Caco-2 (cell line): ENCODE data around the gene DOK7. TPM values are rescaled to one million over a fixed set of nuclear protein-coding genes. Genes with fewer than 3 reads are reported as not detected.

ENCODE experiments used
- BruUV-seq: library from RNA; stranded (reverse); fragments of 400-500 nt; replicated peaks from 2 replicates; lab custom pipeline; 2021; lab: Mats Ljungman, UMichigan
- CTCF ChIA-PET: fragments of 300-600 bp; sonication (Branson Sonifier 250); formaldehyde crosslinking; loops from one replicate; lab custom pipeline; 2022; ENCODE audit warnings: antibody characterized with exemption; lab: Charles Lee
- POLR2A ChIA-PET: fragments of 300-600 bp; sonication (Branson Sonifier 250); formaldehyde crosslinking; loops from one replicate; lab custom pipeline; 2022; ENCODE audit warnings: antibody characterized with exemption; lab: Charles Lee
- DNase-seq, 2 experiments: peaks; one replicate each; pipeline versions ENCODE4 v3.0.0 to v3.0.0-alpha.2; 2020 to 2022
- H3K27me3 ChIP-seq: replicated peaks from 2 replicates; pipeline ENCODE4 v1.6.0; 2011; ENCODE audit warnings: low read length; ENCODE audit not compliant: control insufficient read depth, insufficient read depth
- H3K36me3 ChIP-seq: 2 replicates; pipeline ENCODE4 v1.5.1; 2011; ENCODE audit warnings: low read length; ENCODE audit not compliant: control insufficient read depth, insufficient read depth
- H3K4me1 ChIP-seq: fragments of 250-450 bp; sonication (Bioruptor Pico); 2 replicates; pipeline ENCODE4 v1.5.1; 2020; ENCODE audit warnings: mild to moderate bottlenecking
- H3K4me3 ChIP-seq: 2 replicates; pipeline ENCODE4 v1.5.1; 2011; ENCODE audit warnings: low read depth, mild to moderate bottlenecking, control low read depth, low read length
- H3K9me3 ChIP-seq: fragments of 250-450 bp; sonication (Bioruptor Pico); 2 replicates; pipeline ENCODE4 v1.5.1; 2020; ENCODE audit warnings: mild to moderate bottlenecking, moderate library complexity
- H3K27ac Mint-ChIP-seq: one replicate; pipeline ENCODE4 v1.8.0; 2022; ENCODE audit warnings: mixed read lengths; ENCODE audit not compliant: unreplicated experiment
- H3K27me3 Mint-ChIP-seq: one replicate; pipeline ENCODE4 v1.8.0; 2022; ENCODE audit warnings: mixed read lengths; ENCODE audit not compliant: insufficient read depth, unreplicated experiment
- H3K36me3 Mint-ChIP-seq: one replicate; pipeline ENCODE4 v1.8.0; 2022; ENCODE audit warnings: mild to moderate bottlenecking, mixed read lengths; ENCODE audit not compliant: insufficient read depth, unreplicated experiment
- H3K4me1 Mint-ChIP-seq: one replicate; pipeline ENCODE4 v1.8.0; 2022; ENCODE audit warnings: low read depth, mixed read lengths; ENCODE audit not compliant: unreplicated experiment
- H3K4me3 Mint-ChIP-seq: one replicate; pipeline ENCODE4 v1.8.0; 2022; ENCODE audit warnings: mild to moderate bottlenecking, moderate library complexity, mixed read lengths; ENCODE audit not compliant: unreplicated experiment
- H3K9me3 Mint-ChIP-seq: one replicate; pipeline ENCODE4 v1.8.0; 2022; ENCODE audit warnings: mixed read lengths; ENCODE audit not compliant: unreplicated experiment
- CTCF ChIP-seq, 2 experiments: fragments of 200-600 bp in 1 of 2; IDR thresholded peaks; 1 replicate in 1 of 2; 2 replicates in 1 of 2; pipeline versions ENCODE4 v1.5.1 to v1.8.0; 2011 to 2022; ENCODE audit warnings: antibody characterized with exemption in 1 of 2, control low read depth in 1 of 2, inconsistent platforms in 1 of 2, low read depth in 1 of 2, low read length in 1 of 2, mild to moderate bottlenecking in 1 of 2, moderate library complexity in 1 of 2; ENCODE audit not compliant: insufficient read depth in 1 of 2, severe bottlenecking in 1 of 2, unreplicated experiment in 1 of 2
- intact Hi-C: fragments of 100-400 bp; cut with micrococcal nuclease; formaldehyde crosslinking; loops from one replicate; pipeline ENCODE4 v1.10.0; 2022; ENCODE audit not compliant: unreplicated experiment
- total RNA-seq: library from RNA; stranded (reverse); gene quantifications from 2 replicates; pipeline ENCODE4 v1.2.3, GENCODE V29; 2022

Gene DOK7
- total RNA-seq, 1 experiment from 2014 or later: 0.29 TPM

DNA sequence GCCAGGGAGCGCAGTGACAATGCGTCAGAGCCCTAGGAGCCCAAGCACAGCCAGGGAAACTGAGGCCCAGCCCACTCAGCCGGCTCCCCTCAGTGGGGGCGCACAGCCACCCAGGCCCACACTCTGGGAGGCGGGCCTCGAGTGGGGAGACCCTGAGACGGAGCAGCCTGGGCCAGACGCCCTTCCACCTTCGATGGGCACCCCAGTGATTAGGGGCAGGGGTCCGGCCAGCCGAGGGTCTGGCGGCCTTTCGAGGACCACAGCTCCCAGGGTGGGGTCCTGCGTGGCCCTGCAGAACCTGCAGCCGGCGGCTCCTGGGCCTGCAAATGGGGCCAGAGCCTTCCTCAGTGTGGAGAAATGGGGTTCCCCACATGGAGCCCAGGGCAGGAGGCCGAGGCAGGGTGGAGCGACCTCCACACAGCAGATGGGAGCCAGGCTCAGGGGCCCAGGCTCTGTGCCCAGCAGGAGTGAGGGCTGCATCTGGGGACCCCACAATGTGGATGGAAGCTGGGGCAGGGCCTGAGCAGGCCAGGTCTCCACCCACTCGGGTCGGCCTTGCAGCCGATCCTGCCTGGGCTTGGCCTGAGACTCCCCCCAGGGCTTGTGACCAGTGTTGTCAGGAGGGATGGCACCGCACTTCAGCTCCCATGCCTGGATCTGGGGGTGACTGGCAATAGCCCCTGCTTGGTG, 16.3 kb upstream of the DOK7 start:
- no peak for TF ChIP-seq CTCF (IDR thresholded peaks at IDR 0.05; ENCODE audit: insufficient read depth in 1 of 2, low read depth in 1 of 2, low read length in 1 of 2, severe bottlenecking in 1 of 2, unreplicated experiment in 1 of 2)
- intact Hi-C loops: no loop called here
- no peak overlapping the region for H3K4me3 Mint-ChIP-seq
- H3K4me1 Mint-ChIP-seq: no peaks in the 10 kb centered on the region
- Histone ChIP-seq H3K27me3 (no peaks in the 10 kb centered on the region), H3K9me3 (no peaks in the 10 kb centered on the region), H3K36me3 (no peaks in the 10 kb centered on the region), H3K4me1 (peaks cover 16% of the 10 kb centered on the region), H3K4me3 (no peak overlapping the region)
- H3K9me3 Mint-ChIP-seq: no peaks in the 10 kb centered on the region
- DNase-seq: no peak
- no peaks in the 10 kb centered on the region for H3K36me3 Mint-ChIP-seq
- BruUV-seq: no TSS peak
- H3K27me3 Mint-ChIP-seq: no peaks in the 10 kb centered on the region
- no peak overlapping the region for H3K27ac Mint-ChIP-seq
- ChIA-PET POLR2A (no interaction called here), CTCF (no interaction called here)

DNA sequence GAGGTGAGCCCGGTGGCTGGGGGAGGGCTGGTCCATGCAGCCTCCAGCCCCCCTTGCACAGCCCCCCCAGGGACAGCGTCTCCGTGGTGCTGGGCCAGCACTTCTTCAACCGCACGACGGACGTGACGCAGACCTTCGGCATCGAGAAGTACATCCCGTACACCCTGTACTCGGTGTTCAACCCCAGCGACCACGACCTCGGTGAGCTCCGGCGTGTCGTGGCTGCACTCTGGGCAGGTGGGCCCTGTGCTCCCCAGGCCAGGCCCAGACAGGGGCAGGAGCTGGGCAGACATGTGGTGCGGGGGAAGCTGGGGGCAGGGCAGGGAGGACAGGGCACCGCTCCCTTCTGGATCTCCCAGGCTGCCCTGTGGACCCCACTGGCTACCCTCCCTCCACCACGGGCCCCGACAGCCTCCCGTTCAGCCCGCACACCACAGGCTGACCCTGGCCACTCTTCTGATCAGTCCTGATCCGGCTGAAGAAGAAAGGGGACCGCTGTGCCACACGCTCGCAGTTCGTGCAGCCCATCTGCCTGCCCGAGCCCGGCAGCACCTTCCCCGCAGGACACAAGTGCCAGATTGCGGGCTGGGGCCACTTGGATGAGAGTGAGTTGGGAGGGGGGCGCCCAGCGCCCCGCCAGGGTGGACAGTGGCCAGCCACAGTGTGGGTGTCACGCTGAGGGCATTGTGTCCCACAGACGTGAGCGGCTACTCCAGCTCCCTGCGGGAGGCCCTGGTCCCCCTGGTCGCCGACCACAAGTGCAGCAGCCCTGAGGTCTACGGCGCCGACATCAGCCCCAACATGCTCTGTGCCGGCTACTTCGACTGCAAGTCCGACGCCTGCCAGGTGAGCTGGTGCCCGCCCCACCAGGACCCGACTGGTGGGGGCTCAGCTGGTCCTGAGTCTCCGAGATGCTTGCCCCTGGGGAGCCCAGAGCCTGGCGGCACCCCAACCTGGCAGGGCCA, 15.4 kb upstream of the DOK7 start:
- Histone ChIP-seq H3K4me1 (peaks cover 6% of the 10 kb centered on the region), H3K9me3 (no peaks in the 10 kb centered on the region), H3K4me3 (no peak overlapping the region), H3K36me3 (no peaks in the 10 kb centered on the region), H3K27me3 (no peaks in the 10 kb centered on the region)
- no peaks in the 10 kb centered on the region for H3K9me3 Mint-ChIP-seq
- no peak for DNase-seq
- POLR2A ChIA-PET: no interaction called here
- no TSS peak for BruUV-seq
- H3K4me1 Mint-ChIP-seq: no peaks in the 10 kb centered on the region
- H3K36me3 Mint-ChIP-seq: no peaks in the 10 kb centered on the region
- peak overlapping the region; percentile 36 for H3K27ac Mint-ChIP-seq
- CTCF ChIA-PET: interaction anchor here (0.5 to 1.1 kb wide), 2 partner anchors 29 to 33 kb away, joined by 4 to 9 read pairs; no protein-coding TSS in a partner anchor
- intact Hi-C loops: no loop called here
- H3K4me3 Mint-ChIP-seq: no peak overlapping the region
- no peaks in the 10 kb centered on the region for H3K27me3 Mint-ChIP-seq
- no peak for TF ChIP-seq CTCF (IDR thresholded peaks at IDR 0.05; ENCODE audit: insufficient read depth in 1 of 2, low read depth in 1 of 2, low read length in 1 of 2, severe bottlenecking in 1 of 2, unreplicated experiment in 1 of 2)

DNA sequence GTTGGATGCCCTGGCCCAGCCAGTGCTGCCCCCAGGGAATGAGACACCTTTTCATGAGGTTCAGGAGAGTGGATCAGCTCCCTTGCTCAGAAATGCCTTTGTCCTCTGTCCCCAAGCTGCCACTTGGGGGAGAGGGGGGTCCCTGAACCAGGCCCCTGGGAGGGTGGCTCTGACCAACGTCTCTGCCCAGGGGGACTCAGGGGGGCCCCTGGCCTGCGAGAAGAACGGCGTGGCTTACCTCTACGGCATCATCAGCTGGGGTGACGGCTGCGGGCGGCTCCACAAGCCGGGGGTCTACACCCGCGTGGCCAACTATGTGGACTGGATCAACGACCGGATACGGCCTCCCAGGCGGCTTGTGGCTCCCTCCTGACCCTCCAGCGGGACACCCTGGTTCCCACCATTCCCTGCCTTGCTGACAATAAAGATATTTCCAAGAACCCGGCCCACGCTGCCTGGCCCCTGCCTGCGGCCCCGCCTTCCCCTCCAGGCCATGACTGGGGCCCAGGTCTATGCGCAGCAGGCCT, 14.0 kb upstream of the DOK7 start:
- DNase-seq: no peak
- Mint-ChIP-seq H3K9me3 (no peaks in the 10 kb centered on the region), H3K27me3 (no peaks in the 10 kb centered on the region), H3K4me3 (no peak overlapping the region), H3K27ac (no peak overlapping the region), H3K4me1 (no peaks in the 10 kb centered on the region), H3K36me3 (no peaks in the 10 kb centered on the region)
- H3K36me3 ChIP-seq: no peaks in the 10 kb centered on the region
- no peaks in the 10 kb centered on the region for H3K27me3 ChIP-seq
- TF ChIP-seq CTCF (IDR thresholded peaks at IDR 0.05; ENCODE audit: insufficient read depth in 1 of 2, low read depth in 1 of 2, low read length in 1 of 2, severe bottlenecking in 1 of 2, unreplicated experiment in 1 of 2): no peak
- BruUV-seq: no TSS peak
- ChIA-PET POLR2A (no interaction called here), CTCF (interaction anchor here (0.6 kb wide), 1 partner anchor 493 kb away, joined by 3 read pairs; no protein-coding TSS in a partner anchor)
- intact Hi-C loops: no loop called here
- H3K4me1 ChIP-seq: no peaks in the 10 kb centered on the region
- no peaks in the 10 kb centered on the region for H3K9me3 ChIP-seq
- H3K4me3 ChIP-seq: no peak overlapping the region
